GM19023 (cell line): ENCODE data around the gene ABCG5.
A peak's percentile ranks its signal among the peaks of the same experiment; 100 is the strongest.

Experiments
- ATAC-seq: cut with Tn5 transposase; IDR thresholded peaks from one replicate; pipeline ENCODE4 v1.9.1; 2021; ENCODE audit warnings: mild to moderate bottlenecking, moderate library complexity; ENCODE audit not compliant: unreplicated experiment

ABCG5 gene

GRCh38 chr2:43838560-43839267 is at the start of gene ABCG5, which contains the start of gene ABCG8:
Gene ABCG5, minus strand, starts transcription at chr2:43838839. Its CDS starts 160 bp downstream, at chr2:43838679.
Gene ABCG8, plus strand, starts transcription at chr2:43838971. Its CDS starts 83 bp downstream, at chr2:43839054.
- no peak for ATAC-seq

- ATAC-seq = no peak
Measured at GRCh38 chr2:43887176-43887575, 48.5 kb upstream of the ABCG5 start.

DNA sequence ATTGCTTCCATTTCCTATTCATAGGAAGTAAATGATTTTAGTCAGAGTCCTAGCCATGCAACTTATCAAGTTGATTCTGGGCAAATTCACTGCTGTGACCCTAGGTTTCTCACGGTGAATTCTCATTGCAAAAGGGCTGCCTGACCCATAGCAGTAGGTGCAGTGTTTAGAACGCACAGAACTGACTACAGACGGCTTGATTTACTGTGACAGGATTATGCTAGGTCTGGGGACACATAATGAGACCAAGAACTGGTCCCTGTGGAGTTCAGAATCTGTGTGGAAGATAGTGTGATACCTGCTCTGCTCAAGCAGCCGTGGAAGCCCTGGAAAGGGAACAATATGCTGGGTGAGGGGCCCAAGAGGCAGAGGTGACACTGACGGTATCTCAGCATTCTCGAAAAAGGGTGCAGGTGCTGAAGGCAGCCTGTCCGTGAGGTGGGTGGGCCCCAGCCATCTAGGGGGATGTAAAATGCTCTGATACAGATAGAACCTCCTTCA is 46.5 kb upstream of the ABCG5 start:
- ATAC-seq = no peak

GRCh38 chr2:43884689-43885088 is 46.0 kb upstream of the ABCG5 start:
- no peak for ATAC-seq

GRCh38 chr2:43882312-43882711 is 43.7 kb upstream of the ABCG5 start:
- ATAC-seq = no peak

- ATAC-seq = no peak
Measured at GRCh38 chr2:43880952-43881351, 42.3 kb upstream of the ABCG5 start.

- ATAC-seq = no peak
Measured at GRCh38 chr2:43880471-43880870, 41.8 kb upstream of the ABCG5 start.

GRCh38 chr2:43879261-43879660 is 40.6 kb upstream of the ABCG5 start:
- no peak for ATAC-seq

GRCh38 chr2:43877782-43878464 is 39.3 kb upstream of the ABCG5 start:
- peak; percentile 64 for ATAC-seq

GRCh38 chr2:43874776-43875451 is 36.3 kb upstream of the ABCG5 start:
- ATAC-seq = no peak

DNA sequence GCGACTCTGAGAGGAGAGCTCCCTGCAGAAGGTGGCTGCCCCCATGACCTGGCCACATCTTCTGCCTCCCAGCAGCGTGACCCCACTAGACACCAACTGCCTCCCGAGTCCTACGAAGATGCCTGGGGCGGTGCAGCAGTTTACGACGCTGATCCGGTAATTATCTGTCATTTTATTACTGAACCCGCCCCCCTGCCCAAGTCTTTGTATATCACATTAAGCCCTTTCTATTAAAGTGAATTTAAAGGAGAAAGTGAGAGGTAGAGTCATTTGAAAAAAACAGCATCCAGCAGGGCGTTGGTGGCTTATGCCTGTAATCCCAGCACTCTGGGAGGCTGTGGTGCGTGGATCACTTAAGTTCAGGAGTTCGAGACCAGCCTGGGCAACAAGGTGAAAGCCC is 33.5 kb upstream of the ABCG5 start:
- no peak for ATAC-seq

GRCh38 chr2:43855292-43855691 is 16.7 kb upstream of the ABCG5 start:
- ATAC-seq = no peak

- no peak for ATAC-seq
Measured at GRCh38 chr2:43854671-43855070, 16.0 kb upstream of the ABCG5 start.

GRCh38 chr2:43853141-43854081 is 14.8 kb upstream of the ABCG5 start:
- ATAC-seq = no peak

GRCh38 chr2:43852196-43852730 is 13.6 kb upstream of the ABCG5 start:
- no peak for ATAC-seq

DNA sequence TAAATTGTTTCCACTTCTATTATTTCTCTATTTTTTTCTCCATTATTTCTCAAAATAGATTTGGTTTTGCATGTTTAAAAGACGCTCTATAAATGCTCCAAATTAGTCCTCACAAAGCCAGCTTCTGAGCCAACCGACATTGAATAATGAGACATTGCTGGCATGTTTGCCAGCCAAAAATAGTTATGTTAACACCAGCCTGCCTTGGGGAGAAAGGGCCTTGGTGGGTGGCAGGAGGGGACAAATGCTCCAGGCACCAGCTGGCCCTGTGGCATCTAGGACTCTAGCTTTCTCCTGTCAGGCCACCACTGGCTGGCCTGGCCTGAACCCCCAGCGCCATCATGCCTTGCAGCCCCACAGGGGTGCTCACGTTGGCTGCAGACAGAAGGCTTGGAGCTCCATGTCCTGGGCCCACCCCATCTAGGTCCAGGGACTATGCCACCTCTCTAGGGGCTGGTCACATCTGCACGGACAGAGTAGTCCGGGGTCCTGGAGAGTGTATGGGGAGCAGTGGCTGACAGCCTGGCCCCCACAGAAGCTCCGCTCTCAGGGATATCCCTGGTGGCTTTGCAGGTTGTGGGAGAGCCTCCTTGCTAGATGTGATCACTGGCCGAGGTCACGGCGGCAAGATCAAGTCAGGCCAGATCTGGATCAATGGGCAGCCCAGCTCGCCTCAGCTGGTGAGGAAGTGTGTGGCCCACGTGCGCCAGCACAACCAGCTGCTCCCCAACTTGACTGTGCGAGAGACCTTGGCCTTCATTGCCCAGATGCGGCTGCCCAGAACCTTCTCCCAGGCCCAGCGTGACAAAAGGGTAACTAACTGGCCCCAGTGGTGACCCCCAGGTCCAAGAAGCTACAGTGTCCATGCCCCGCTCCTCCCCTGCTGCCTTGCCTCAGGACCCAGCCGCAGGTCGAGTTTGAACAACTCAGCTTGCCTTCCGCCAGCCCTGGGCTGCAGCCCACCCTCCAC is 12.7 kb upstream of the ABCG5 start:
- ATAC-seq = no peak

DNA sequence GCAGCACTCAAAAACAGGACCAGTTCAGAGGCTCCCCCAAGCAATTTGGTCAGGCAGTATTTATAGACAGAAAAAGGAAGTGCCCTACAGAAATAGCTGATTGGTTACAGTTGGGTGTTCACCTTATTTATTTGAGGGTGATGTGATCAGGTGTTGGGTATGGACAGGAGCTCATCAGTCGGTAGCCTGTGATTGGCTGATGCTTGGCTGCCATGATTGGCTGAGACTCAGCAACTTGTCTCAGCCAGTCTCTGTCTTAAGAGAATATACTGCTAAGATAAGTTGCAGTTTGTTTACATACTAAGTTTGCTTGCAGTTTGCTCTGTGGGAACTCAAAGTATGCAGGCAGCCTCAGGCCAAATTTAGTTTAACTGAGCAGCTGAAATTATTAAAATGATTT is 9.6 kb upstream of the ABCG5 start:
- ATAC-seq = no peak

DNA sequence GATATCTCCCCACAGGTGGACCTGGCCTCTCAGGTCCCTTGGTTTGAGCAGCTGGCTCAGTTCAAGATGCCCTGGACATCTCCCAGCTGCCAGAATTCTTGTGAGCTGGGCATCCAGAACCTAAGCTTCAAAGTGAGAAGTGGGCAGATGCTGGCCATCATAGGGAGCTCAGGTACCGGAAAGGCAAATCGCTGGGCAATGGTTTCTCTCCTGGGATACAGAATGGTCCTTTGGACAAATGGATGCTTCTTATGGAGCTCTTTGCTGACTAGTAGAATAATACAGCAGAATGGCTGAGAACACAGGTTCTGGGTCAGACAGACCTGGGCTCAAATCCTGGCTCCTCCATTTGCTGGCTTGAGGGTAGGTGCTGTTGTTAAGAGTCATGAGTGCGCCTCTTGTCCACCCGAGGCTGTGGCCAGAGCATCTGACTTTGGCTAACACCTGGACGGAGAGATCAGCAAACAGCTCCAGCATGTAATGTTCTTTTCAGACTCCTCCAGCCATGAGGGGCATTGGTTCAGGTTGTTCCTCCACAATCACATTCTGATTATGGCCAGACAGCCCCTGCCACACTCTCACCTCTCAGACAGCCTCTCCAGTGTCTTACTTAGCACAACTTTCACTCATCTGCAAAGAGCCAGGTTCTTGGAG is 7.6 kb upstream of the ABCG5 start:
- no peak for ATAC-seq

- no peak for ATAC-seq
Measured at GRCh38 chr2:43845181-43845580, 6.5 kb upstream of the ABCG5 start.
